ENCODE data around the gene M1AP. TPM values are rescaled to one million over a fixed set of nuclear protein-coding genes. Genes with fewer than 3 reads are reported as not detected.

M1AP gene
- polyA plus RNA-seq, 2 of the 4 experiments (the other 2 are of a cell fraction), result not detected

DNA sequence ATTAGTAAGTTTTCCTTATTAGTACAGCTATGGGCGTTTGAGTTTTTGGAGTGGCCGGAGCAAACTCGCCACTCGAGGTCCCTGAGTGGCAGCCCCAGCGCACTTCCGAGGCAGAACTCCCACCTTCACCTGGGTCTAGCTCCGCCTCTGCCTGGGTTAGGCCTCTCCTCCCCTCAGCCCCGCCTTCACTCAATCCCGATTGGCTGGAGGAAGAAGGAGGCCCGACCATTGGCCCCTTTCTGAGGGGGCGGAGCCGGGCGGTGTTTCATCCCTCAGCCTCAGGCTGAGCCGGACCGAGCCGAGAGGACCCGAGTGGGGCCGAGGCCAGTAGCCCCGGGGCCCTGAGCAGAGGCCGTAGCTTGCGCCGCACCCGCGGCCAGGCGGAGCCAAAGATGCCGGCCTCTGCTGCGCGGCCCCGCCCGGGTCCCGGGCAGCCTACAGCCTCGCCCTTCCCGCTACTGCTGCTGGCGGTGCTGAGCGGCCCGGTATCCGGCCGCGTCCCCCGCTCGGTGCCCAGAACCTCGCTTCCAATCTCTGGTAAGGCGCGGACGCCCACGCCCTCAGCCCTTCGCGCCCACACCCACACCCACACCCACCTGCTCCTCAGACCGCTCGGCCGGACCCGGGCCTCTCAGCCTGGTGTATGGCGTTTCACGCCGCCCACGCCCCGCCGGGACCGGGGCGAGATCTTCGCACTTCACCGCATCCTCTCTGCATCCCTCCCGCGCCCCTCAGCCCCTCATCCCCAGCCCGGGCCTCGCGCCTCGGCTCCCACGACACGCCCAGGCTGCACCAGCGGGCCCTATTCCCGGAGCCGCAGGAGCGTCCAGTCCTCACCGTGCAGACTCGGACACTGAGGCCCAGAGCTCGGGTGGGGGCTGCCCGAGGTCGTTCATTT, 6.1 kb upstream of the M1AP start, which contains the start of gene SEMA4F:
Gene SEMA4F, plus strand, starts transcription at position 263 of the 898 bp plus-strand sequence. Its CDS starts 130 bp downstream, at position 393.
- CTCF ChIA-PET, result interaction anchor here (1.0 to 1.5 kb wide), 3 partner anchors 11 to 221 kb away, joined by 3 to 5 read pairs (median 4); no protein-coding TSS in a partner anchor
- H3K27ac ChIP-seq, result peak within 1 kb of the TSS; percentile 83 to 91
- WGBS (ENCODE audit: missing lambda C conversion rate), result 7% methylated on average over 45 of the region's 79 CpGs
- peak; percentile 97 to 100 for ATAC-seq
- FAIRE-seq, result no peak
- peak within 1 kb of the TSS; percentile 98 for H3K4me2 ChIP-seq
- H3K9me3 ChIP-seq, result no peaks in the 10 kb centered on the region
- H3K4me1 ChIP-seq, result peaks cover 4% of the 10 kb centered on the region; the same call in 2 of the 3 replicates
- POLR2A ChIA-PET, result interaction anchor here (0.5 to 0.8 kb wide), 3 partner anchors 10 to 844 kb away, joined by 3 to 9 read pairs (median 4); no protein-coding TSS in a partner anchor
- DNase-seq (ENCODE audit: low read depth in 1 of 2, low spot score in 1 of 2), result peak; percentile 95 to 96
- H3K4me3 ChIP-seq, result peak within 1 kb of the TSS; percentile 88
- TF ChIP-seq MYC (IDR thresholded peaks at IDR 0.05; ENCODE audit: borderline replicate concordance, low read length) (no peak), RAD21 (conservative IDR thresholded peaks at IDR 0.05 in 1 of 2, IDR thresholded peaks at IDR 0.05 in 1 of 2) (no peak), JUNB (IDR thresholded peaks at IDR 0.05) (no peak), NFE2L2 (conservative IDR thresholded peaks at IDR 0.05; ENCODE audit: low read length) (no peak), RCOR1 (IDR thresholded peaks at IDR 0.05; ENCODE audit: low read depth, low read length) (no peak), HOXA7 (CRISPR knock-in tag; IDR thresholded peaks at IDR 0.05) (no peak), TP53 (CRISPR knock-in tag; IDR thresholded peaks at IDR 0.05) (no peak), CBX8 (IDR thresholded peaks at IDR 0.05) (no peak), MAX (IDR thresholded peaks at IDR 0.05) (peak; percentile 44), FOSB (CRISPR knock-in tag; IDR thresholded peaks at IDR 0.05) (no peak), USF2 (IDR thresholded peaks at IDR 0.05) (no peak), ZFP36 (IDR thresholded peaks at IDR 0.05; ENCODE audit: borderline replicate concordance, partially characterized antibody) (no peak), KDM5A (IDR thresholded peaks at IDR 0.05) (no peak), POLR2A (IDR thresholded peaks at IDR 0.05; ENCODE audit: low read length) (peak; percentile 84), PHF8 (IDR thresholded peaks at IDR 0.05; ENCODE audit: borderline replicate concordance, low read depth) (peak; percentile 85), RARB (CRISPR knock-in tag; IDR thresholded peaks at IDR 0.05) (no peak), HDAC2 (IDR thresholded peaks at IDR 0.05) (no peak), SMC3 (IDR thresholded peaks at IDR 0.05) (no peak), RNF2 (IDR thresholded peaks at IDR 0.05; ENCODE audit: borderline replicate concordance, low read depth) (peak; percentile 49; the same call in 1 of the 2 replicates), CTCF (IDR thresholded peaks at IDR 0.05) (no peak), MAZ (IDR thresholded peaks at IDR 0.05; ENCODE audit: borderline replicate concordance, low read depth, low read length) (no peak), CBX2 (IDR thresholded peaks at IDR 0.05; ENCODE audit: borderline replicate concordance, low read depth) (no peak), FOSL2 (IDR thresholded peaks at IDR 0.05) (no peak), FOSL2 (CRISPR knock-in tag; IDR thresholded peaks at IDR 0.05) (no peak), GATA3 (IDR thresholded peaks at IDR 0.05; ENCODE audit: borderline replicate concordance) (no peak)
- TF ChIP-seq, protein P1, sequence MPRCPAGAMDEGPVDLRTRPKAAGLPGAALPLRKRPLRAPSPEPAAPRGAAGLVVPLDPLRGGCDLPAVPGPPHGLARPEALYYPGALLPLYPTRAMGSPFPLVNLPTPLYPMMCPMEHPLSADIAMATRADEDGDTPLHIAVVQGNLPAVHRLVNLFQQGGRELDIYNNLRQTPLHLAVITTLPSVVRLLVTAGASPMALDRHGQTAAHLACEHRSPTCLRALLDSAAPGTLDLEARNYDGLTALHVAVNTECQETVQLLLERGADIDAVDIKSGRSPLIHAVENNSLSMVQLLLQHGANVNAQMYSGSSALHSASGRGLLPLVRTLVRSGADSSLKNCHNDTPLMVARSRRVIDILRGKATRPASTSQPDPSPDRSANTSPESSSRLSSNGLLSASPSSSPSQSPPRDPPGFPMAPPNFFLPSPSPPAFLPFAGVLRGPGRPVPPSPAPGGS (IDR thresholded peaks at IDR 0.05), result peak; percentile 59; the same call in 2 of the 3 replicates
- TF ChIP-seq, protein P2, sequence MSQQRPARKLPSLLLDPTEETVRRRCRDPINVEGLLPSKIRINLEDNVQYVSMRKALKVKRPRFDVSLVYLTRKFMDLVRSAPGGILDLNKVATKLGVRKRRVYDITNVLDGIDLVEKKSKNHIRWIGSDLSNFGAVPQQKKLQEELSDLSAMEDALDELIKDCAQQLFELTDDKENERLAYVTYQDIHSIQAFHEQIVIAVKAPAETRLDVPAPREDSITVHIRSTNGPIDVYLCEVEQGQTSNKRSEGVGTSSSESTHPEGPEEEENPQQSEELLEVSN (IDR thresholded peaks at IDR 0.05; ENCODE audit: borderline replicate concordance, low read depth), result peak; percentile 61
- TF ChIP-seq, protein P3, sequence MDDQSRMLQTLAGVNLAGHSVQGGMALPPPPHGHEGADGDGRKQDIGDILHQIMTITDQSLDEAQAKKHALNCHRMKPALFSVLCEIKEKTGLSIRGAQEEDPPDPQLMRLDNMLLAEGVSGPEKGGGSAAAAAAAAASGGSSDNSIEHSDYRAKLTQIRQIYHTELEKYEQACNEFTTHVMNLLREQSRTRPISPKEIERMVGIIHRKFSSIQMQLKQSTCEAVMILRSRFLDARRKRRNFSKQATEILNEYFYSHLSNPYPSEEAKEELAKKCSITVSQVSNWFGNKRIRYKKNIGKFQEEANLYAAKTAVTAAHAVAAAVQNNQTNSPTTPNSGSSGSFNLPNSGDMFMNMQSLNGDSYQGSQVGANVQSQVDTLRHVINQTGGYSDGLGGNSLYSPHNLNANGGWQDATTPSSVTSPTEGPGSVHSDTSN (IDR thresholded peaks at IDR 0.05), result no peak
- TF ChIP-seq, protein P4, sequence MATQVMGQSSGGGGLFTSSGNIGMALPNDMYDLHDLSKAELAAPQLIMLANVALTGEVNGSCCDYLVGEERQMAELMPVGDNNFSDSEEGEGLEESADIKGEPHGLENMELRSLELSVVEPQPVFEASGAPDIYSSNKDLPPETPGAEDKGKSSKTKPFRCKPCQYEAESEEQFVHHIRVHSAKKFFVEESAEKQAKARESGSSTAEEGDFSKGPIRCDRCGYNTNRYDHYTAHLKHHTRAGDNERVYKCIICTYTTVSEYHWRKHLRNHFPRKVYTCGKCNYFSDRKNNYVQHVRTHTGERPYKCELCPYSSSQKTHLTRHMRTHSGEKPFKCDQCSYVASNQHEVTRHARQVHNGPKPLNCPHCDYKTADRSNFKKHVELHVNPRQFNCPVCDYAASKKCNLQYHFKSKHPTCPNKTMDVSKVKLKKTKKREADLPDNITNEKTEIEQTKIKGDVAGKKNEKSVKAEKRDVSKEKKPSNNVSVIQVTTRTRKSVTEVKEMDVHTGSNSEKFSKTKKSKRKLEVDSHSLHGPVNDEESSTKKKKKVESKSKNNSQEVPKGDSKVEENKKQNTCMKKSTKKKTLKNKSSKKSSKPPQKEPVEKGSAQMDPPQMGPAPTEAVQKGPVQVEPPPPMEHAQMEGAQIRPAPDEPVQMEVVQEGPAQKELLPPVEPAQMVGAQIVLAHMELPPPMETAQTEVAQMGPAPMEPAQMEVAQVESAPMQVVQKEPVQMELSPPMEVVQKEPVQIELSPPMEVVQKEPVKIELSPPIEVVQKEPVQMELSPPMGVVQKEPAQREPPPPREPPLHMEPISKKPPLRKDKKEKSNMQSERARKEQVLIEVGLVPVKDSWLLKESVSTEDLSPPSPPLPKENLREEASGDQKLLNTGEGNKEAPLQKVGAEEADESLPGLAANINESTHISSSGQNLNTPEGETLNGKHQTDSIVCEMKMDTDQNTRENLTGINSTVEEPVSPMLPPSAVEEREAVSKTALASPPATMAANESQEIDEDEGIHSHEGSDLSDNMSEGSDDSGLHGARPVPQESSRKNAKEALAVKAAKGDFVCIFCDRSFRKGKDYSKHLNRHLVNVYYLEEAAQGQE (IDR thresholded peaks at IDR 0.05), result no peak
